ENCODE measurements around the gene RRP12. TPM values are rescaled to one million over a fixed set of nuclear protein-coding genes. Genes with fewer than 3 reads are reported as not detected.
A peak's percentile ranks its signal among the peaks of the same experiment; 100 is the strongest.

The RRP12 gene
- total and polyA plus RNA-seq, 5 donors from 2014 or later: 5.1 to 82.0 (median 7.6) TPM

- no peak for ATAC-seq (ENCODE audit: low read depth in 2 of 2)
- Mint-ChIP-seq H3K27ac (no peak overlapping the region), H3K27me3 (no peaks in the 10 kb centered on the region), H3K4me1 (peaks cover 0 to 13% (median 1%) of the 10 kb centered on the region in 4 donors), H3K4me3 (no peak overlapping the region), H3K9me3 (peaks cover 0 to 1% (median 0%) of the 10 kb centered on the region in 7 donors), H3K36me3 (peaks cover 25% of the 10 kb centered on the region)
- H3K4me1 ChIP-seq (ENCODE audit: control insufficient read depth, insufficient read depth, low read length, poor library complexity, severe bottlenecking): no peaks in the 10 kb centered on the region
- H3K9me3 ChIP-seq (ENCODE audit: control insufficient read depth in 2 of 2, low read length in 2 of 2): no peaks in the 10 kb centered on the region
- H3K27ac ChIP-seq (ENCODE audit: insufficient read depth, low read length, poor library complexity, severe bottlenecking): no peak overlapping the region
- no peak overlapping the region for H3K4me3 ChIP-seq (ENCODE audit: low read depth, low read length)
- H3K27me3 ChIP-seq (ENCODE audit: control insufficient read depth, insufficient read depth, low read length): no peaks in the 10 kb centered on the region
- no peak for DNase-seq
- peaks cover 12% of the 10 kb centered on the region for H3K36me3 ChIP-seq (ENCODE audit: control insufficient read depth, insufficient read depth, low read length)
These were observed 38.7 kb downstream of the RRP12 start for GRCh38 chr10:97362310-97363033.

- no peak overlapping the region for H3K27ac Mint-ChIP-seq
- no peak for DNase-seq
- no peaks in the 10 kb centered on the region for H3K27me3 Mint-ChIP-seq
- peaks cover 10% of the 10 kb centered on the region for H3K36me3 ChIP-seq (ENCODE audit: control insufficient read depth, insufficient read depth, low read length)
- H3K4me1 ChIP-seq (ENCODE audit: control insufficient read depth, insufficient read depth, low read length, poor library complexity, severe bottlenecking): no peaks in the 10 kb centered on the region
- no peak overlapping the region for H3K4me3 Mint-ChIP-seq
- H3K9me3 Mint-ChIP-seq: peaks cover 0 to 1% (median 0%) of the 10 kb centered on the region in 7 donors
- H3K27me3 ChIP-seq (ENCODE audit: control insufficient read depth, insufficient read depth, low read length): no peaks in the 10 kb centered on the region
- peaks cover 28% of the 10 kb centered on the region for H3K36me3 Mint-ChIP-seq
- ATAC-seq (ENCODE audit: low read depth in 2 of 2): no peak
- no peaks in the 10 kb centered on the region for H3K9me3 ChIP-seq (ENCODE audit: control insufficient read depth in 2 of 2, low read length in 2 of 2)
- peaks cover 0 to 11% (median 1%) of the 10 kb centered on the region in 4 donors for H3K4me1 Mint-ChIP-seq
- no peak overlapping the region for H3K4me3 ChIP-seq (ENCODE audit: low read depth, low read length)
- H3K27ac ChIP-seq (ENCODE audit: insufficient read depth, low read length, poor library complexity, severe bottlenecking): no peak overlapping the region
These were observed 39.6 kb downstream of the RRP12 start for GRCh38 chr10:97361537-97361901.

DNA sequence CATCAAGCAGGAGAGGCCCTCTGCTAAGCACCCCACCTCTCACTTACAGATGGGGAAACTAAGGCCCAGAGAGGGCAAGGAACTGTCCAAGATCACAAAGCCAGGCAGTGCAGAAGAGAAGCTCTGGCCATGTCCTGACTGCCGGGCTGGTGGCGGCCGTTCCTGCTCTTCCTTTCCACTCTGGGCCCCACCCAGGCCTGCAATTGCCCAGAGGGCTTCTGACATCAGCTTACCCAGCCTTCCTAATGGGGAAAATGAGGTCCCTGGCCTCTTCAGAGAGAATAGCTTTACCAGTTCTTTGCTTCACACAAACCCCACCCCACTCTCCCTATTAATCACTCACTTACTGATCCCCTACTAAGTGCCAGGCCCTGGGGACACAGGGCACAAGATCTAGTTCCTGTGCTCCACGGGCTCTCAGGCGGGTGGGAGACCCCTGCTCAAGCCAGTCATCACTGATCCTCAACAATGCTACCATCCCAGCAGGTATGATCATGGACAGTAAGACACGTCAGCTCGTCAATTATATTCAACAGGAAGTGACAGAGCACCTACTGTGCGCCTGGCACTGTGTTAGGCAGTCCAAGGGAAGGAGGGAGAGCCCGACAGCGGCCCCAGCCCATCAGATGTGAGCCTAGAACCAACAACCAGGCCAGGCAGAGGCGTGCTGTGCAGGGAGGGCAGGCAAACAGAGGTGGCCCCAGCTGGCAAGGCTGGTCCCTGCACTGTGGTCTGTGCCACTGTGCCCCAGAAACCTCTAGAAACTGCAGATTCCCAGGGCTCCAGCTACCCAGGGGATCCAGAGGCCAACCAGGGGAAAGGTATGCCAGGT lies 40.2 kb downstream of the RRP12 start:
- peaks cover 0 to 1% (median 0%) of the 10 kb centered on the region in 7 donors for H3K9me3 Mint-ChIP-seq
- peaks cover 0 to 6% (median 1%) of the 10 kb centered on the region in 4 donors for H3K4me1 Mint-ChIP-seq
- H3K27me3 ChIP-seq (ENCODE audit: control insufficient read depth, insufficient read depth, low read length): no peaks in the 10 kb centered on the region
- H3K36me3 Mint-ChIP-seq: peaks cover 34% of the 10 kb centered on the region
- H3K4me1 ChIP-seq (ENCODE audit: control insufficient read depth, insufficient read depth, low read length, poor library complexity, severe bottlenecking): no peaks in the 10 kb centered on the region
- H3K36me3 ChIP-seq (ENCODE audit: control insufficient read depth, insufficient read depth, low read length): peaks cover 7% of the 10 kb centered on the region
- no peaks in the 10 kb centered on the region for H3K27me3 Mint-ChIP-seq
- DNase-seq (no peak), ATAC-seq (ENCODE audit: low read depth in 2 of 2) (no peak)
- H3K27ac ChIP-seq (ENCODE audit: insufficient read depth, low read length, poor library complexity, severe bottlenecking): no peak overlapping the region
- H3K27ac Mint-ChIP-seq: peak overlapping the region in 2 of 3 donors; percentile 36 to 79
- H3K4me3 Mint-ChIP-seq: no peak overlapping the region
- no peaks in the 10 kb centered on the region for H3K9me3 ChIP-seq (ENCODE audit: control insufficient read depth in 2 of 2, low read length in 2 of 2)
- no peak overlapping the region for H3K4me3 ChIP-seq (ENCODE audit: low read depth, low read length)

DNA sequence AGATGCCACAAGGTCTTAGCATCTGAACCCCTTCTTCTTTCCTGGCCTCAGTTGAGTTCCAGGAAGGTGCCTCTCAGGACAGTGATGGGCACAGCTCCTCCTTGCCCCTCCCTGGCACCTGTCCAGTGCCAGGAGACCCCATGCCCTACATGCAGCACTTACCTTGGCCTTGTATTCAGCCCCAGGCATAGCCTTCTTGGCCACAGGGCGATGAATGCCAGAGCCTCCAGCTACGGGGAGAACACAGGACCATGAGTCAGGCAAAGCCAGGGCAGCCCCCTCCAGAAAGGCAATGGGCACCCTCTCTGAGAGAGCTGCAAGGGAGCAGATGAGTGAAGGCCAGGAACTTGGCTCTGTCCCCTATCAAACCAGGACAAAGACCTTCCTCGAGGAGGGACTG lies 42.4 kb downstream of the RRP12 start:
- H3K36me3 Mint-ChIP-seq: peaks cover 34% of the 10 kb centered on the region
- no peak for ATAC-seq (ENCODE audit: low read depth in 2 of 2)
- H3K4me3 Mint-ChIP-seq: no peak overlapping the region
- Histone ChIP-seq H3K9me3 (ENCODE audit: control insufficient read depth in 2 of 2, low read length in 2 of 2) (no peaks in the 10 kb centered on the region), H3K4me1 (ENCODE audit: control insufficient read depth, insufficient read depth, low read length, poor library complexity, severe bottlenecking) (no peaks in the 10 kb centered on the region), H3K4me3 (ENCODE audit: low read depth, low read length) (no peak overlapping the region), H3K36me3 (ENCODE audit: control insufficient read depth, insufficient read depth, low read length) (peaks cover 4% of the 10 kb centered on the region), H3K27me3 (ENCODE audit: control insufficient read depth, insufficient read depth, low read length) (no peaks in the 10 kb centered on the region), H3K27ac (ENCODE audit: insufficient read depth, low read length, poor library complexity, severe bottlenecking) (no peak overlapping the region)
- no peaks in the 10 kb centered on the region for H3K9me3 Mint-ChIP-seq
- DNase-seq: no peak
- no peaks in the 10 kb centered on the region for H3K27me3 Mint-ChIP-seq
- peak overlapping the region in 1 of 3 donors; percentile 33 for H3K27ac Mint-ChIP-seq
- peaks cover 0 to 6% (median 0%) of the 10 kb centered on the region in 4 donors for H3K4me1 Mint-ChIP-seq

- Histone ChIP-seq H3K27ac (ENCODE audit: insufficient read depth, low read length, poor library complexity, severe bottlenecking) (no peak overlapping the region), H3K27me3 (ENCODE audit: control insufficient read depth, insufficient read depth, low read length) (no peaks in the 10 kb centered on the region), H3K9me3 (ENCODE audit: control insufficient read depth in 2 of 2, low read length in 2 of 2) (no peaks in the 10 kb centered on the region), H3K36me3 (ENCODE audit: control insufficient read depth, insufficient read depth, low read length) (peaks cover 4% of the 10 kb centered on the region), H3K4me1 (ENCODE audit: control insufficient read depth, insufficient read depth, low read length, poor library complexity, severe bottlenecking) (no peaks in the 10 kb centered on the region), H3K4me3 (ENCODE audit: low read depth, low read length) (no peak overlapping the region)
- no peaks in the 10 kb centered on the region for H3K9me3 Mint-ChIP-seq
- H3K27me3 Mint-ChIP-seq: no peaks in the 10 kb centered on the region
- DNase-seq (no peak), ATAC-seq (ENCODE audit: low read depth in 2 of 2) (no peak)
- no peak overlapping the region for H3K4me3 Mint-ChIP-seq
- peaks cover 31% of the 10 kb centered on the region for H3K36me3 Mint-ChIP-seq
- H3K27ac Mint-ChIP-seq: peak overlapping the region in 1 of 3 donors; percentile 20
- peaks cover 0 to 6% (median 0%) of the 10 kb centered on the region in 4 donors for H3K4me1 Mint-ChIP-seq
These were observed 42.8 kb downstream of the RRP12 start for GRCh38 chr10:97358349-97358748.

DNA sequence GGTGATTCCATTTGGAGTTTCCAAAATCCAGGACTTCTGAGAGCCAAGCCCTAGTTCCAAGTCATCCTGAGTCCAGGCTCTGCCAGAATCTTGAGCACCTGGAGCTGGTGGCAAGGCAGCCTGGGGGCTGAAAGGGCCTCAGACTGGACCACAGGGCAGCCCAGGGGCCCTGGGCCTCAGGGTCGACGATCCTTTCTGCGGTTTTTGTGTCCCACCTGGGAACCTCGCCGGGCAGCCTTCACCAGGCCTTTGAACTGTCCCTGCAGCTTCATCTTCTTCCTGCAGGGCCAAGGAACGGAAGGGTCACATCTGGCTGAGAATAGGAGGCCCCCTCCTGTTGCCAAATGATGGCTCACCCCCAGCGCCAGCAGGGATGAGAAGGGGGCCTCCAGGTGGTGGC lies 44.2 kb downstream of the RRP12 start:
- no peak overlapping the region for H3K27ac Mint-ChIP-seq
- ATAC-seq (ENCODE audit: low read depth in 2 of 2) (no peak), DNase-seq (no peak)
- peaks cover 27% of the 10 kb centered on the region for H3K36me3 Mint-ChIP-seq
- Histone ChIP-seq H3K36me3 (ENCODE audit: control insufficient read depth, insufficient read depth, low read length) (no peaks in the 10 kb centered on the region), H3K4me1 (ENCODE audit: control insufficient read depth, insufficient read depth, low read length, poor library complexity, severe bottlenecking) (no peaks in the 10 kb centered on the region), H3K27ac (ENCODE audit: insufficient read depth, low read length, poor library complexity, severe bottlenecking) (no peak overlapping the region), H3K27me3 (ENCODE audit: control insufficient read depth, insufficient read depth, low read length) (no peaks in the 10 kb centered on the region), H3K4me3 (ENCODE audit: low read depth, low read length) (no peak overlapping the region), H3K9me3 (ENCODE audit: control insufficient read depth in 2 of 2, low read length in 2 of 2) (no peaks in the 10 kb centered on the region)
- no peak overlapping the region for H3K4me3 Mint-ChIP-seq
- H3K4me1 Mint-ChIP-seq: peaks cover 0 to 6% (median 0%) of the 10 kb centered on the region in 4 donors
- no peaks in the 10 kb centered on the region for H3K27me3 Mint-ChIP-seq
- no peaks in the 10 kb centered on the region for H3K9me3 Mint-ChIP-seq

- Histone ChIP-seq H3K4me3 (ENCODE audit: low read depth, low read length) (no peak overlapping the region), H3K36me3 (ENCODE audit: control insufficient read depth, insufficient read depth, low read length) (no peaks in the 10 kb centered on the region), H3K27me3 (ENCODE audit: control insufficient read depth, insufficient read depth, low read length) (no peaks in the 10 kb centered on the region), H3K27ac (ENCODE audit: insufficient read depth, low read length, poor library complexity, severe bottlenecking) (no peak overlapping the region), H3K9me3 (ENCODE audit: control insufficient read depth in 2 of 2, low read length in 2 of 2) (no peaks in the 10 kb centered on the region), H3K4me1 (ENCODE audit: control insufficient read depth, insufficient read depth, low read length, poor library complexity, severe bottlenecking) (no peaks in the 10 kb centered on the region)
- Mint-ChIP-seq H3K4me3 (no peak overlapping the region), H3K4me1 (peaks cover 0 to 6% (median 0%) of the 10 kb centered on the region in 4 donors), H3K27me3 (no peaks in the 10 kb centered on the region), H3K36me3 (peaks cover 27% of the 10 kb centered on the region), H3K9me3 (no peaks in the 10 kb centered on the region), H3K27ac (peak overlapping the region in 1 of 3 donors; percentile 80)
- no peak for ATAC-seq (ENCODE audit: low read depth in 2 of 2)
- DNase-seq: no peak
These were observed 44.7 kb downstream of the RRP12 start for GRCh38 chr10:97356318-97356914.

All from CD4-positive, CD25-positive, alpha-beta regulatory T cell (primary cell).